IMR-90 (cell line): ENCODE results near the gene KMT5C. TPM values are rescaled to one million over a fixed set of nuclear protein-coding genes. Genes with fewer than 3 reads are reported as not detected.
A peak's percentile ranks its signal among the peaks of the same experiment; 100 is the strongest.

ENCODE experiments used
- ATAC-seq: fragments of 200-7000 bp; cut with Tn5 transposase; 2 replicates; pipeline ENCODE4 v1.9.1; 2020; ENCODE audit warnings: low read depth, mild to moderate bottlenecking, moderate library complexity
- BruUV-seq: library from RNA; stranded (reverse); fragments of 400-500 nt; replicated peaks from 2 replicates; lab custom pipeline; 2021; lab: Mats Ljungman, UMichigan
- CTCF ChIA-PET: fragments of 300-600 bp; formaldehyde crosslinking; extraction: SDS; loops from one replicate; lab custom pipeline; 2021; ENCODE audit warnings: antibody characterized with exemption; lab: Yijun Ruan, JAX
- POLR2A ChIA-PET: fragments of 300-600 bp; sonication (Branson Sonifier 250); formaldehyde crosslinking; loops from one replicate; lab custom pipeline; 2022; ENCODE audit warnings: antibody characterized with exemption; ENCODE audit not compliant: unreplicated experiment; lab: Charles Lee
- DNase-seq: peaks from one replicate; pipeline ENCODE4 v3.0.0; 2013
- H2AFZ ChIP-seq: replicated peaks from 2 replicates; pipeline ENCODE3; 2013; ENCODE audit warnings: low read length, mild to moderate bottlenecking; ENCODE audit not compliant: poor library complexity
- H2AK5ac ChIP-seq: 2 replicates; pipeline ENCODE4 v1.6.1; 2013; ENCODE audit warnings: low read depth, low read length, inconsistent platforms
- H2AK9ac ChIP-seq: replicated peaks from 2 replicates; pipeline ENCODE3; 2013; ENCODE audit warnings: mild to moderate bottlenecking, low read depth, low read length, moderate library complexity; ENCODE audit not compliant: poor library complexity
- H2BK120ac ChIP-seq: 2 replicates; pipeline ENCODE4 v1.6.1; 2013; ENCODE audit warnings: low read depth, low read length, inconsistent platforms
- H2BK15ac ChIP-seq: 3 replicates; pipeline ENCODE4 v1.6.1; 2013; ENCODE audit warnings: low read depth, low read length, inconsistent platforms
- H2BK20ac ChIP-seq: 2 replicates; pipeline ENCODE4 v1.6.1; 2013; ENCODE audit warnings: low read depth, mild to moderate bottlenecking, inconsistent platforms, low read length, moderate library complexity
- H2BK5ac ChIP-seq: 2 replicates; pipeline ENCODE4 v1.6.1; 2013; ENCODE audit warnings: mild to moderate bottlenecking, low read depth, low read length, inconsistent platforms; ENCODE audit not compliant: poor library complexity, severe bottlenecking
- H3K14ac ChIP-seq: replicated peaks from 2 replicates; pipeline ENCODE4 v1.6.1; 2013; ENCODE audit warnings: low read depth, low read length, inconsistent platforms
- H3K18ac ChIP-seq: 2 replicates; pipeline ENCODE4 v1.6.1; 2013; ENCODE audit warnings: low read depth, low read length, control low read depth
- H3K23ac ChIP-seq: 2 replicates; pipeline ENCODE4 v1.6.1; 2013; ENCODE audit warnings: low read depth, low read length, inconsistent platforms
- H3K27ac ChIP-seq: 2 replicates; pipeline ENCODE4 v1.5.1; 2013; ENCODE audit warnings: mild to moderate bottlenecking, control low read depth, low read length; ENCODE audit not compliant: insufficient read depth
- H3K27me3 ChIP-seq: 2 replicates; pipeline ENCODE4 v1.6.1; 2013; ENCODE audit warnings: low read length; ENCODE audit not compliant: control insufficient read depth, insufficient read depth
- H3K36me3 ChIP-seq: 2 replicates; pipeline ENCODE4 v1.6.1; 2013; ENCODE audit warnings: low read length, mixed read lengths; ENCODE audit not compliant: control insufficient read depth, insufficient read depth
- H3K4ac ChIP-seq: 2 replicates; pipeline ENCODE4 v1.6.1; 2013; ENCODE audit warnings: low read depth, low read length, inconsistent platforms
- H3K4me1 ChIP-seq: 2 replicates; pipeline ENCODE4 v1.6.1; 2013; ENCODE audit warnings: low read length, mixed read lengths; ENCODE audit not compliant: control insufficient read depth, insufficient read depth
- H3K4me2 ChIP-seq: 2 replicates; pipeline ENCODE4 v1.6.1; 2013; ENCODE audit warnings: low read depth, mild to moderate bottlenecking, control low read depth, low read length, moderate library complexity
- H3K4me3 ChIP-seq: 2 replicates; pipeline ENCODE4 v1.5.1; 2013; ENCODE audit warnings: low read depth, mild to moderate bottlenecking, control low read depth, low read length, moderate library complexity; ENCODE audit not compliant: insufficient read depth
- H3K56ac ChIP-seq: 2 replicates; pipeline ENCODE4 v1.6.1; 2013; ENCODE audit warnings: low read length, inconsistent platforms; ENCODE audit not compliant: insufficient read depth; ENCODE audit errors: extremely low read depth
- H3K79me1 ChIP-seq, 2 experiments: 2 replicates each; pipeline ENCODE4 v1.6.1; 2013; ENCODE audit warnings: low read length in 2 of 2, inconsistent platforms in 1 of 2, low read depth in 1 of 2
- H3K9ac ChIP-seq: 2 replicates; pipeline ENCODE4 v1.6.1; 2013; ENCODE audit warnings: low read depth, low read length, control low read depth
- H3K9me1 ChIP-seq: 2 replicates; pipeline ENCODE4 v1.6.1; 2013; ENCODE audit warnings: low read length, inconsistent platforms; ENCODE audit not compliant: insufficient read depth
- H3K9me3 ChIP-seq: 2 replicates; pipeline ENCODE4 v1.6.1; 2013; ENCODE audit warnings: low read length; ENCODE audit not compliant: control insufficient read depth, insufficient read depth
- H4K20me1 ChIP-seq: 2 replicates; pipeline ENCODE4 v1.6.1; 2013; ENCODE audit warnings: low read length, inconsistent platforms; ENCODE audit not compliant: insufficient read depth
- H4K5ac ChIP-seq: 2 replicates; pipeline ENCODE4 v1.6.1; 2013; ENCODE audit warnings: mild to moderate bottlenecking, low read depth, low read length, control low read depth
- H4K8ac ChIP-seq, 2 experiments: 2 replicates each; pipeline ENCODE4 v1.6.1; 2013; ENCODE audit warnings: low read depth in 2 of 2, low read length in 2 of 2, control low read depth in 1 of 2, inconsistent platforms in 1 of 2
- H4K91ac ChIP-seq: 2 replicates; pipeline ENCODE4 v1.6.1; 2013; ENCODE audit warnings: low read depth, low read length, inconsistent platforms; ENCODE audit not compliant: insufficient read depth
- BHLHE40 ChIP-seq: fragments of 150-350 bp; IDR thresholded peaks from 2 replicates; pipeline ENCODE4 v1.6.1; 2016; ENCODE audit warnings: mild to moderate bottlenecking, low read depth, low read length
- CEBPB ChIP-seq: IDR thresholded peaks from 2 replicates; pipeline ENCODE4 v1.6.1; 2012; ENCODE audit warnings: low read depth, low read length, improper control_type of control experiment
- CHD1 ChIP-seq: IDR thresholded peaks from 2 replicates; pipeline ENCODE4 v1.6.1; 2012; ENCODE audit warnings: low read depth, low read length, improper control_type of control experiment
- MAFK ChIP-seq: IDR thresholded peaks from 2 replicates; pipeline ENCODE4 v1.6.1; 2012; ENCODE audit warnings: low read depth, low read length, improper control_type of control experiment
- MAZ ChIP-seq: IDR thresholded peaks from 2 replicates; pipeline ENCODE4 v1.6.1; 2012; ENCODE audit warnings: low read depth, mild to moderate bottlenecking, low read length, improper control_type of control experiment, moderate library complexity, borderline replicate concordance
- MXI1 ChIP-seq: IDR thresholded peaks from 2 replicates; pipeline ENCODE4 v1.6.1; 2012; ENCODE audit warnings: low read depth, mild to moderate bottlenecking, low read length, moderate library complexity, borderline replicate concordance
- NFE2L2 ChIP-seq: fragments of 150-350 bp; IDR thresholded peaks from 2 replicates; pipeline ENCODE4 v1.6.1; 2016; ENCODE audit warnings: low read depth, mild to moderate bottlenecking, low read length
- POLR2A ChIP-seq: IDR thresholded peaks from 2 replicates; pipeline ENCODE4 v1.6.1; 2012; ENCODE audit warnings: mild to moderate bottlenecking, low read depth, low read length
- RAD21 ChIP-seq: IDR thresholded peaks from 2 replicates; pipeline ENCODE4 v1.6.1; 2012; ENCODE audit warnings: low read length, improper control_type of control experiment
- RCOR1 ChIP-seq: IDR thresholded peaks from 2 replicates; pipeline ENCODE4 v1.6.1; 2012; ENCODE audit warnings: mild to moderate bottlenecking, low read length, improper control_type of control experiment; ENCODE audit not compliant: insufficient replicate concordance
- RFX5 ChIP-seq: IDR thresholded peaks from 2 replicates; pipeline ENCODE4 v1.8.0; 2012; ENCODE audit warnings: low read depth, mild to moderate bottlenecking, low read length, moderate library complexity
- SMC3 ChIP-seq: fragments of 150-350 bp; IDR thresholded peaks from 2 replicates; pipeline ENCODE4 v1.6.1; 2016; ENCODE audit warnings: low read depth, mild to moderate bottlenecking, antibody characterized with exemption, low read length, moderate library complexity
- WGBS, 2 experiments: methylation state at CpG; one replicate each; pipeline versions ENCODE4 v1.1.5 to v1.1.7; 2013; ENCODE audit warnings: missing lambda C conversion rate in 2 of 2; ENCODE audit not compliant: insufficient read length in 1 of 2; ENCODE audit errors: extremely low coverage in 2 of 2; 5-methylcytosine and 5-hydroxymethylcytosine counted together
- dilution Hi-C: fragments of 300-500 bp; cut with HindIII; formaldehyde crosslinking; loops from one replicate; pipeline ENCODE4 v1.14.3; 2018; ENCODE audit warnings: low sequenced_read_pairs; ENCODE audit not compliant: unreplicated experiment
- in situ Hi-C: fragments of 300-500 bp; cut with MboI; formaldehyde crosslinking; loops from 3 replicates; pipeline ENCODE4 v1.14.3; 2019; ENCODE audit warnings: low sequenced_read_pairs, inconsistent platforms, mixed read lengths
- intact Hi-C: fragments of 100-400 bp; cut with micrococcal nuclease; formaldehyde crosslinking; loops from 2 replicates; pipeline ENCODE4 v1.10.0; 2022
- polyA plus RNA-seq, 3 experiments: library from polyadenylated mRNA; depleted of rRNA; stranded (reverse); fragments of >200 nt; gene quantifications; 2 replicates each; pipeline ENCODE4 v1.2.3, GENCODE V29; 2012; ENCODE audit warnings: low replicate concordance in 1 of 3
- total RNA-seq: library from RNA; depleted of rRNA; stranded (reverse); fragments of >200 nt; gene quantifications from 2 replicates; pipeline ENCODE4 v1.2.3, GENCODE V29; 2012
- TF ChIP-seq, protein P1 (sequence below): fragments of 150-350 bp; IDR thresholded peaks from 2 replicates; pipeline ENCODE4 v1.6.1; 2016; ENCODE audit warnings: low read depth, mild to moderate bottlenecking, low read length, moderate library complexity, borderline replicate concordance
- TF ChIP-seq, protein P2 (sequence below): fragments of 150-350 bp; IDR thresholded peaks from 2 replicates; pipeline ENCODE4 v1.6.1; 2017; ENCODE audit warnings: mild to moderate bottlenecking, antibody characterized with exemption, low read length, low read depth

Gene KMT5C
- total and polyA plus RNA-seq, 2 of the 4 experiments (the other 2 are of a cell fraction): 1.8 to 5.9 TPM

GRCh38 chr19:55384131-55384919, 44.6 kb downstream of the KMT5C start, which contains the start of gene TMEM238:
TMEM238 (minus strand) TSS chr19:55384292; CDS start chr19:55384259, 33 bp downstream.
- Histone ChIP-seq H3K79me1 (peaks cover 14 to 39% of the 10 kb centered on the region in 2 experiments; a peak in 3 of 4 replicates), H4K8ac (peak within 1 kb of the TSS; percentile 79 to 90), H2BK20ac (no peak within 1 kb of the TSS), H3K9me3 (no peaks in the 10 kb centered on the region), H2BK5ac (peak within 1 kb of the TSS; percentile 69), H3K4me1 (peaks cover 34% of the 10 kb centered on the region), H3K9me1 (peaks cover 15% of the 10 kb centered on the region), H2AK9ac (peak within 1 kb of the TSS; percentile 86), H4K91ac (peak within 1 kb of the TSS; percentile 67), H3K27ac (peak within 1 kb of the TSS; percentile 84), H2AFZ (peak within 1 kb of the TSS; percentile 90), H3K23ac (peak within 1 kb of the TSS; percentile 88; the same call in 1 of the 2 replicates), H2AK5ac (peak within 1 kb of the TSS; percentile 98), H3K4ac (peak within 1 kb of the TSS; percentile 92), H2BK120ac (peak within 1 kb of the TSS; percentile 42), H3K36me3 (peaks cover 29% of the 10 kb centered on the region), H3K4me2 (peak within 1 kb of the TSS; percentile 93), H3K56ac (peak within 1 kb of the TSS; percentile 59), H2BK15ac (peak within 1 kb of the TSS; percentile 33; the same call in 1 of the 3 replicates), H4K20me1 (peaks cover 36% of the 10 kb centered on the region), H3K4me3 (peak within 1 kb of the TSS; percentile 54), H3K14ac (peak within 1 kb of the TSS; percentile 80), H3K18ac (peak within 1 kb of the TSS; percentile 54), H4K5ac (peak within 1 kb of the TSS; percentile 81), H3K9ac (peak within 1 kb of the TSS; percentile 86), H3K27me3 (no peaks in the 10 kb centered on the region)
- DNase-seq: no peak
- CTCF ChIA-PET: interaction anchor here (0.6 to 1.2 kb wide), 5 partner anchors 34 to 224 kb away, joined by 3 to 7 read pairs (median 4); partner anchors contain the start of gene KMT5C
- WGBS, 2 experiments: 23% methylated on average over 56 of the region's 72 CpGs; no CpG with 5 or more reads in 1 of the 2 experiments
- intact Hi-C loops: no loop called here
- dilution Hi-C loops: no loop called here
- in situ Hi-C loops: loop anchor here (10.0 kb wide), 1 partner anchor 90 kb away; no protein-coding TSS in a partner anchor
- peak; percentile 2; the same call in 1 of the 2 replicates for ATAC-seq
- POLR2A ChIA-PET: interaction anchor here (0.5 to 0.9 kb wide), 2 partner anchors 15 to 1305 kb away, joined by 3 to 4 read pairs; no protein-coding TSS in a partner anchor
- no TSS peak for BruUV-seq
- TF ChIP-seq RCOR1 (no peak), MXI1 (no peak), BHLHE40 (no peak), NFE2L2 (no peak), MAZ (no peak), SMC3 (no peak), CEBPB (no peak), POLR2A (no peak), RFX5 (no peak), RAD21 (no peak), CHD1 (no peak), MAFK (no peak)
- TF ChIP-seq, protein P1, sequence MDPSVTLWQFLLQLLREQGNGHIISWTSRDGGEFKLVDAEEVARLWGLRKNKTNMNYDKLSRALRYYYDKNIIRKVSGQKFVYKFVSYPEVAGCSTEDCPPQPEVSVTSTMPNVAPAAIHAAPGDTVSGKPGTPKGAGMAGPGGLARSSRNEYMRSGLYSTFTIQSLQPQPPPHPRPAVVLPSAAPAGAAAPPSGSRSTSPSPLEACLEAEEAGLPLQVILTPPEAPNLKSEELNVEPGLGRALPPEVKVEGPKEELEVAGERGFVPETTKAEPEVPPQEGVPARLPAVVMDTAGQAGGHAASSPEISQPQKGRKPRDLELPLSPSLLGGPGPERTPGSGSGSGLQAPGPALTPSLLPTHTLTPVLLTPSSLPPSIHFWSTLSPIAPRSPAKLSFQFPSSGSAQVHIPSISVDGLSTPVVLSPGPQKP: no peak
- TF ChIP-seq, protein P2, sequence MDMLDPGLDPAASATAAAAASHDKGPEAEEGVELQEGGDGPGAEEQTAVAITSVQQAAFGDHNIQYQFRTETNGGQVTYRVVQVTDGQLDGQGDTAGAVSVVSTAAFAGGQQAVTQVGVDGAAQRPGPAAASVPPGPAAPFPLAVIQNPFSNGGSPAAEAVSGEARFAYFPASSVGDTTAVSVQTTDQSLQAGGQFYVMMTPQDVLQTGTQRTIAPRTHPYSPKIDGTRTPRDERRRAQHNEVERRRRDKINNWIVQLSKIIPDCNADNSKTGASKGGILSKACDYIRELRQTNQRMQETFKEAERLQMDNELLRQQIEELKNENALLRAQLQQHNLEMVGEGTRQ: no peak
